ENCODE data around the gene ABCA1. TPM values are rescaled to one million over a fixed set of nuclear protein-coding genes. Genes with fewer than 3 reads are reported as not detected.

The ABCA1 gene
- total RNA-seq, 2 experiments from 2014 or later: 14.1 to 16.9 TPM

DNA sequence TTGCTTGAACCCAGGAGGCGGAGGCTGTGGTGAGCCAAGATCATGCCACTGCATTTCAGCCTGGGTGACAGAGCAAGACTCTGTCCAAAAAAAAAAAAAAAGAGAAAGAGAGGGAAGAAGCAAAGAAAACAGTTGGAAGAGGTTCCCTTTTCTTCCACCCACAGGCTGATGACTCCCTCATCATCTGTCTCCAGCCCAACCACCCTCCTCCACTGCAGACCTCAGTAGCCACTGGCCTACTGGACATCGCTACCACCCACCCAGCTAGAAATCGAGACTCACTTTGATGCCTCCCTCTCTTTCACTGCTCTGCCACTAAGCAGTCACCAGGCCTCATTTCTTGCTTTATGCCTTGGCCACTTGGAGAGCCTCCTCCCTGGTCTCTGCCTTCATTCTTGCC lies 92.8 kb downstream of the ABCA1 start:
- no peak overlapping the region for H3K27ac Mint-ChIP-seq
- ChIA-PET POLR2A (no interaction called here), CTCF (no interaction called here)
- Histone ChIP-seq H3K27ac (ENCODE audit: low read depth in 1 of 2, low read length in 2 of 2) (no peak overlapping the region), H3K36me3 (ENCODE audit: insufficient read depth, low read length) (peaks cover 11% of the 10 kb centered on the region), H3K4me1 (ENCODE audit: insufficient read depth, low read length) (peaks cover 10% of the 10 kb centered on the region), H3K27me3 (ENCODE audit: control insufficient read depth in 1 of 2, insufficient read depth in 2 of 2, low read length in 2 of 2) (no peaks in the 10 kb centered on the region), H3K9me3 (ENCODE audit: control insufficient read depth in 1 of 2, insufficient read depth in 1 of 2, low read length in 2 of 2) (no peaks in the 10 kb centered on the region), H3K4me3 (ENCODE audit: low read length) (no peak overlapping the region)
- H3K4me1 Mint-ChIP-seq (ENCODE audit: low read depth): peaks cover 19% of the 10 kb centered on the region
- no peaks in the 10 kb centered on the region for H3K9me3 Mint-ChIP-seq
- intact Hi-C loops (cut with DNase I, micrococcal nuclease): no loop called here
- TF ChIP-seq, protein P1, sequence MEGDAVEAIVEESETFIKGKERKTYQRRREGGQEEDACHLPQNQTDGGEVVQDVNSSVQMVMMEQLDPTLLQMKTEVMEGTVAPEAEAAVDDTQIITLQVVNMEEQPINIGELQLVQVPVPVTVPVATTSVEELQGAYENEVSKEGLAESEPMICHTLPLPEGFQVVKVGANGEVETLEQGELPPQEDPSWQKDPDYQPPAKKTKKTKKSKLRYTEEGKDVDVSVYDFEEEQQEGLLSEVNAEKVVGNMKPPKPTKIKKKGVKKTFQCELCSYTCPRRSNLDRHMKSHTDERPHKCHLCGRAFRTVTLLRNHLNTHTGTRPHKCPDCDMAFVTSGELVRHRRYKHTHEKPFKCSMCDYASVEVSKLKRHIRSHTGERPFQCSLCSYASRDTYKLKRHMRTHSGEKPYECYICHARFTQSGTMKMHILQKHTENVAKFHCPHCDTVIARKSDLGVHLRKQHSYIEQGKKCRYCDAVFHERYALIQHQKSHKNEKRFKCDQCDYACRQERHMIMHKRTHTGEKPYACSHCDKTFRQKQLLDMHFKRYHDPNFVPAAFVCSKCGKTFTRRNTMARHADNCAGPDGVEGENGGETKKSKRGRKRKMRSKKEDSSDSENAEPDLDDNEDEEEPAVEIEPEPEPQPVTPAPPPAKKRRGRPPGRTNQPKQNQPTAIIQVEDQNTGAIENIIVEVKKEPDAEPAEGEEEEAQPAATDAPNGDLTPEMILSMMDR (IDR thresholded peaks at IDR 0.05): no peak
- H3K4me3 Mint-ChIP-seq: no peak overlapping the region
- H3K36me3 Mint-ChIP-seq (ENCODE audit: low read depth): peaks cover 60% of the 10 kb centered on the region
- H3K27me3 Mint-ChIP-seq: no peaks in the 10 kb centered on the region
- ATAC-seq (ENCODE audit: poor library complexity) (no peak), DNase-seq (peak in 1 of 14 experiments; percentile 21)

DNA sequence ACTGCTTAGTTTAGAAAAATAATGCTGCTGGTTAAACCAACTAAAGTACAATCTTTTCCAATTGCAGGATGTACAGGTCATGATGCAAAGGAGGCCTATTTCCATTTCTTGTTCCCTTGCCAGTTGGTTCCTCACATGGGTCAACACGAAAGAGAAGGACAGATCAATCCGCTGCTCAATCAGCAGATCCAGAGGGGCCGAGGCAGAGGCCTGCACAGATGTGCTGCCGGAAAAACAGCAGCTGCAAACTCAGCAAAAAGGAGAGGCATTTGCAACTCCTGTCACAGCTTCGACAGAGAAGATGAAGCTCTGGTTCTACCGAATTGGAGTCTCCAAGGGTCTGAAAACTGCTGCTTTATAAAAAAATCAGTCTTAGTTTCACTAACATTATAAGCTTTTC lies 94.3 kb downstream of the ABCA1 start:
- TF ChIP-seq, protein P1 (IDR thresholded peaks at IDR 0.05): no peak
- ATAC-seq (ENCODE audit: poor library complexity): no peak
- H3K27ac ChIP-seq (ENCODE audit: low read depth in 1 of 2, low read length in 2 of 2): no peak overlapping the region
- H3K4me1 ChIP-seq (ENCODE audit: insufficient read depth, low read length): peaks cover 10% of the 10 kb centered on the region
- Mint-ChIP-seq H3K9me3 (no peaks in the 10 kb centered on the region), H3K4me1 (ENCODE audit: low read depth) (peaks cover 19% of the 10 kb centered on the region), H3K4me3 (no peak overlapping the region), H3K36me3 (ENCODE audit: low read depth) (peaks cover 68% of the 10 kb centered on the region), H3K27ac (no peak overlapping the region), H3K27me3 (no peaks in the 10 kb centered on the region)
- H3K36me3 ChIP-seq (ENCODE audit: insufficient read depth, low read length): peaks cover 12% of the 10 kb centered on the region
- intact Hi-C loops (cut with DNase I, micrococcal nuclease): no loop called here
- H3K9me3 ChIP-seq (ENCODE audit: control insufficient read depth in 1 of 2, insufficient read depth in 1 of 2, low read length in 2 of 2): no peaks in the 10 kb centered on the region
- POLR2A ChIA-PET: no interaction called here
- CTCF ChIA-PET: no interaction called here
- H3K27me3 ChIP-seq (ENCODE audit: control insufficient read depth in 1 of 2, insufficient read depth in 2 of 2, low read length in 2 of 2): no peaks in the 10 kb centered on the region
- no peak overlapping the region for H3K4me3 ChIP-seq (ENCODE audit: low read length)
- DNase-seq: no peak

DNA sequence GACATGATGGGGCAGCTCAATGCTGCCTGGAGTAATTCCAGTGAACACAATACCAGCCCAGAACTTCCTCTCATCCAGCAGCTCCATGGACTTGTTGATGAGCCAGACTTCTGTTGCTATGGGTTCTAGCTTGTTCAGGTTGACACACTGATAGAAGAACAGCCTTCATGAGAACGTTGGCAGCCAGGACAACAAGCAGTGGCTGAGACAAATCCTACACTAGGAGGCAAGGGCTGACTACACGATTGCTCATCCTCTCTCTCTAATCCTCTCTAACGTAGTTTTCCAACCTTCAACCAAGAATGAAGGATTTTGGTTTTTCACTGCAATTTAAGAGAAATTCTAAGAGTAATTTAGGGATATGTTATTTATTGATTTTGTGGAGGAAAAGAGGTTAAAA lies 96.3 kb downstream of the ABCA1 start:
- peaks cover 20% of the 10 kb centered on the region for H3K36me3 ChIP-seq (ENCODE audit: insufficient read depth, low read length)

More for the DNA sequence above, 96.3 kb downstream of the ABCA1 start:
- no peaks in the 10 kb centered on the region for H3K27me3 ChIP-seq (ENCODE audit: control insufficient read depth in 1 of 2, insufficient read depth in 2 of 2, low read length in 2 of 2)
- ChIA-PET CTCF (no interaction called here), POLR2A (no interaction called here)
- intact Hi-C loops (cut with DNase I, micrococcal nuclease): no loop called here
- Mint-ChIP-seq H3K27me3 (no peaks in the 10 kb centered on the region), H3K4me3 (no peak overlapping the region), H3K36me3 (ENCODE audit: low read depth) (peaks cover 75% of the 10 kb centered on the region), H3K27ac (no peak overlapping the region), H3K4me1 (ENCODE audit: low read depth) (peaks cover 11% of the 10 kb centered on the region), H3K9me3 (no peaks in the 10 kb centered on the region)
- no peak for ATAC-seq (ENCODE audit: poor library complexity)
- DNase-seq: no peak
- peaks cover 6% of the 10 kb centered on the region for H3K4me1 ChIP-seq (ENCODE audit: insufficient read depth, low read length)
- H3K27ac ChIP-seq (ENCODE audit: low read depth in 1 of 2, low read length in 2 of 2): no peak overlapping the region
- H3K4me3 ChIP-seq (ENCODE audit: low read length): no peak overlapping the region
- TF ChIP-seq, protein P1 (IDR thresholded peaks at IDR 0.05): no peak
- H3K9me3 ChIP-seq (ENCODE audit: control insufficient read depth in 1 of 2, insufficient read depth in 1 of 2, low read length in 2 of 2): no peaks in the 10 kb centered on the region
